ENCODE data around the gene ARHGAP22. TPM values are rescaled to one million over a fixed set of nuclear protein-coding genes. Genes with fewer than 3 reads are reported as not detected.

Gene ARHGAP22
- total RNA-seq, 1 donor from 2014 or later = 86.3 TPM

- DNase-seq (ENCODE audit: low read depth, low spot score) = no peak
Observed at GRCh38 chr10:48607356-48608278, 2.7 kb upstream of the ARHGAP22 start.

GRCh38 chr10:48606530-48607355 is 1.9 kb upstream of the ARHGAP22 start:
- peak; percentile 93 for DNase-seq (ENCODE audit: low read depth, low spot score)

GRCh38 chr10:48605786-48606529 is 1.1 kb upstream of the ARHGAP22 start:
- no peak for DNase-seq (ENCODE audit: low read depth, low spot score)

GRCh38 chr10:48604039-48604990 is 558 bp downstream of the ARHGAP22 start:
- DNase-seq (ENCODE audit: low read depth, low spot score) = no peak

GRCh38 chr10:48603421-48604038 is 1.3 kb downstream of the ARHGAP22 start:
- no peak for DNase-seq (ENCODE audit: low read depth, low spot score)

GRCh38 chr10:48602401-48603135 is 2.3 kb downstream of the ARHGAP22 start:
- DNase-seq (ENCODE audit: low read depth, low spot score) = no peak

GRCh38 chr10:48601789-48602188 is 3.1 kb downstream of the ARHGAP22 start:
- DNase-seq (ENCODE audit: low read depth, low spot score) = no peak

- DNase-seq (ENCODE audit: low read depth, low spot score) = no peak
Observed at GRCh38 chr10:48600645-48601505, 4.0 kb downstream of the ARHGAP22 start.

GRCh38 chr10:48599830-48600134 is 5.1 kb downstream of the ARHGAP22 start:
- DNase-seq (ENCODE audit: low read depth, low spot score) = no peak

GRCh38 chr10:48598936-48599829 is 5.7 kb downstream of the ARHGAP22 start:
- DNase-seq (ENCODE audit: low read depth, low spot score) = no peak

GRCh38 chr10:48598243-48598935 is 6.5 kb downstream of the ARHGAP22 start:
- no peak for DNase-seq (ENCODE audit: low read depth, low spot score)

GRCh38 chr10:48595539-48595932 is 9.3 kb downstream of the ARHGAP22 start:
- DNase-seq (ENCODE audit: low read depth, low spot score) = no peak

GRCh38 chr10:48594803-48595538 is 9.9 kb downstream of the ARHGAP22 start:
- no peak for DNase-seq (ENCODE audit: low read depth, low spot score)

GRCh38 chr10:48594371-48594770 is 10.5 kb downstream of the ARHGAP22 start:
- DNase-seq (ENCODE audit: low read depth, low spot score) = no peak

- DNase-seq (ENCODE audit: low read depth, low spot score) = no peak
Observed at GRCh38 chr10:48592346-48592745, 12.5 kb downstream of the ARHGAP22 start.

- no peak for DNase-seq (ENCODE audit: low read depth, low spot score)
Observed at GRCh38 chr10:48590945-48591344, 13.9 kb downstream of the ARHGAP22 start.

Data from pulmonary artery endothelial cell (primary cell).